ENCODE data around the gene CNTN6. TPM values are rescaled to one million over a fixed set of nuclear protein-coding genes. Genes with fewer than 3 reads are reported as not detected.

CNTN6 gene
- total RNA-seq, 1 donor from 2014 or later: not detected

- no peak for DNase-seq
- no peak overlapping the region for H3K27ac Mint-ChIP-seq
- intact Hi-C loops (cut with micrococcal nuclease): no loop called here
- no peak overlapping the region for H3K4me3 Mint-ChIP-seq
- H3K36me3 Mint-ChIP-seq (ENCODE audit: low read depth): no peaks in the 10 kb centered on the region
- H3K27me3 Mint-ChIP-seq: no peaks in the 10 kb centered on the region
- H3K9me3 Mint-ChIP-seq: no peaks in the 10 kb centered on the region
- no peaks in the 10 kb centered on the region for H3K4me1 Mint-ChIP-seq
Observed at GRCh38 chr3:1197051-1197450, 104.2 kb downstream of the CNTN6 start.

DNA sequence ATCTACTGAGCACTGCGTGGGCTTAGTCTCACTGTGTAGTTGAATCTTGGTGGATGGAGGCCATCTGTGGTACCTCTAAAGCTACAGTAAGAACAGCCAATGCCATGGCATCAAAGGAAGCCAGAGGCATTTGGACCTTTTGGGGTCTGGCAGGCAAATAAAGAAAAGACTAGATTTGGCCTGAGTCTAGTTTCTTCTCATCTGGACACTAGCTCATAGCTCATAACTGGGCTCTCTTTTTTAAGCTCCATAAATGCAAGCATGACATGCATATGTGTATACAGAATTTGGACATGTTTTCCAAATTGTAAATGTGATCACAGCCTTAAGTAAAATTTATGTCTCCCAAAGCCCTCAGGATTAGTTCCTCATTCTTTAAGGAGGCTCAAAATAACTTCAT, 107.5 kb downstream of the CNTN6 start:
- intact Hi-C loops (cut with micrococcal nuclease): no loop called here
- no peaks in the 10 kb centered on the region for H3K4me1 Mint-ChIP-seq
- no peak overlapping the region for H3K27ac Mint-ChIP-seq
- H3K27me3 Mint-ChIP-seq: no peaks in the 10 kb centered on the region
- no peak for DNase-seq
- no peaks in the 10 kb centered on the region for H3K36me3 Mint-ChIP-seq (ENCODE audit: low read depth)
- no peak overlapping the region for H3K4me3 Mint-ChIP-seq
- no peaks in the 10 kb centered on the region for H3K9me3 Mint-ChIP-seq

- Mint-ChIP-seq H3K9me3 (no peaks in the 10 kb centered on the region), H3K27me3 (no peaks in the 10 kb centered on the region), H3K4me1 (no peaks in the 10 kb centered on the region), H3K36me3 (ENCODE audit: low read depth) (no peaks in the 10 kb centered on the region), H3K4me3 (no peak overlapping the region), H3K27ac (no peak overlapping the region)
- no peak for DNase-seq
- intact Hi-C loops (cut with micrococcal nuclease): no loop called here
Observed at GRCh38 chr3:1207904-1208303, 115.1 kb downstream of the CNTN6 start.

GRCh38 chr3:1214933-1215332, 122.1 kb downstream of the CNTN6 start:
- H3K36me3 Mint-ChIP-seq (ENCODE audit: low read depth): no peaks in the 10 kb centered on the region
- intact Hi-C loops (cut with micrococcal nuclease): no loop called here

DNA sequence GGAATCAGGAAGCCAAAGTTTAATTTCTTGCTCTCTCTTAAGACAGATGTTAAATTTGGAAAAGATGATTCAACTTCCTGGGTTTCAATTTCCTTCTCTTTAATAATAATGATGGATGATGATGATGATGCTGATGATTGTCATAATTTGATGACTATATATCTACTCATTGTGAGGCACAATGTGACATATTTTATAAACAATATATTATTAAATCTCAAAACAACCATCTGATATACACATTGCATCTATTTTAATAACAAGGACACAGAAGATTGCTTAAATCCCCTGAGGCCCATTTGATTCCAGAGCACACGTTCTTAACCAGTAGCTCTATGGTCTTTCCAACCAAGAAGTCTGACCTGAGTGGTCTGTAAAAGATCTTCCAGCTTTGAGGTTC, 124.0 kb downstream of the CNTN6 start:
- intact Hi-C loops (cut with micrococcal nuclease): no loop called here
- DNase-seq: no peak
- H3K4me1 Mint-ChIP-seq: no peaks in the 10 kb centered on the region
- H3K27me3 Mint-ChIP-seq: no peaks in the 10 kb centered on the region
- H3K9me3 Mint-ChIP-seq: no peaks in the 10 kb centered on the region
- H3K36me3 Mint-ChIP-seq (ENCODE audit: low read depth): no peaks in the 10 kb centered on the region
- H3K4me3 Mint-ChIP-seq: no peak overlapping the region
- no peak overlapping the region for H3K27ac Mint-ChIP-seq

More at GRCh38 chr3:1214933-1215332, 122.1 kb downstream of the CNTN6 start:
- H3K4me1 Mint-ChIP-seq: no peaks in the 10 kb centered on the region
- no peaks in the 10 kb centered on the region for H3K9me3 Mint-ChIP-seq
- H3K4me3 Mint-ChIP-seq: no peak overlapping the region
- no peak overlapping the region for H3K27ac Mint-ChIP-seq
- H3K27me3 Mint-ChIP-seq: no peaks in the 10 kb centered on the region
- no peak for DNase-seq

DNA sequence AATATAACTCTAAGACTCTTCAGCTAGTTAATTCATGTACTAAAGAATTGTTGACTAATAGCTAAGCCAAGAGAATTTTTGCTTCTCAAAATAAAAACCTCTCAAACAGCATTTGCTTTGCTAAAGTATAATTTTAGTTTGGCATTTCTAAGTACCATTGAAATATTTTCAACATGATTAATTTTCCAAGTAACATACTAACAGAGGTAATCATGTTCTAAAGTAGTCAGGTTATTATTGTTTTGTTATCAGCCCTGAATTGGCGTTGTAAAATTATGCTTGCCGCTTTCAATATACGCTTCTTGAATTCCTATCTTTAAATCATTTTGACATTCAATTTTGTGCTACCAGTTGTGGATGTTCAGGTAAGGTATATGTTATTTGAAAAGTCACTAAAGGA, 134.3 kb downstream of the CNTN6 start:
- H3K4me1 Mint-ChIP-seq: no peaks in the 10 kb centered on the region
- H3K27ac Mint-ChIP-seq: no peak overlapping the region

GRCh38 chr3:1228289-1228688, 135.5 kb downstream of the CNTN6 start:
- H3K9me3 Mint-ChIP-seq: no peaks in the 10 kb centered on the region
- no peaks in the 10 kb centered on the region for H3K27me3 Mint-ChIP-seq
- no peak overlapping the region for H3K27ac Mint-ChIP-seq
- no peaks in the 10 kb centered on the region for H3K36me3 Mint-ChIP-seq (ENCODE audit: low read depth)
- intact Hi-C loops (cut with micrococcal nuclease): no loop called here
- H3K4me3 Mint-ChIP-seq: no peak overlapping the region
- DNase-seq: no peak
- H3K4me1 Mint-ChIP-seq: no peaks in the 10 kb centered on the region

More for the DNA sequence above, 134.3 kb downstream of the CNTN6 start:
- no peak for DNase-seq
- H3K4me3 Mint-ChIP-seq: no peak overlapping the region
- H3K36me3 Mint-ChIP-seq (ENCODE audit: low read depth): no peaks in the 10 kb centered on the region
- H3K9me3 Mint-ChIP-seq: no peaks in the 10 kb centered on the region
- intact Hi-C loops (cut with micrococcal nuclease): no loop called here
- H3K27me3 Mint-ChIP-seq: no peaks in the 10 kb centered on the region

- DNase-seq: no peak
- Mint-ChIP-seq H3K9me3 (no peaks in the 10 kb centered on the region), H3K4me3 (no peak overlapping the region), H3K36me3 (ENCODE audit: low read depth) (no peaks in the 10 kb centered on the region), H3K27me3 (no peaks in the 10 kb centered on the region), H3K27ac (no peak overlapping the region), H3K4me1 (no peaks in the 10 kb centered on the region)
- intact Hi-C loops (cut with micrococcal nuclease): no loop called here
Observed at GRCh38 chr3:1230920-1231319, 138.1 kb downstream of the CNTN6 start.

GRCh38 chr3:1232276-1232675, 139.5 kb downstream of the CNTN6 start:
- intact Hi-C loops (cut with micrococcal nuclease): no loop called here
- Mint-ChIP-seq H3K4me1 (no peaks in the 10 kb centered on the region), H3K27me3 (no peaks in the 10 kb centered on the region), H3K27ac (no peak overlapping the region), H3K4me3 (no peak overlapping the region), H3K9me3 (peaks cover 5% of the 10 kb centered on the region), H3K36me3 (ENCODE audit: low read depth) (no peaks in the 10 kb centered on the region)
- DNase-seq: no peak

- H3K27ac Mint-ChIP-seq: no peak overlapping the region
- H3K4me3 Mint-ChIP-seq: no peak overlapping the region
- H3K27me3 Mint-ChIP-seq: no peaks in the 10 kb centered on the region
- H3K9me3 Mint-ChIP-seq: peaks cover 11% of the 10 kb centered on the region
- no peaks in the 10 kb centered on the region for H3K4me1 Mint-ChIP-seq
- no peak for DNase-seq
- H3K36me3 Mint-ChIP-seq (ENCODE audit: low read depth): no peaks in the 10 kb centered on the region
- intact Hi-C loops (cut with micrococcal nuclease): no loop called here
Observed at GRCh38 chr3:1235526-1236120, 142.8 kb downstream of the CNTN6 start.

DNA sequence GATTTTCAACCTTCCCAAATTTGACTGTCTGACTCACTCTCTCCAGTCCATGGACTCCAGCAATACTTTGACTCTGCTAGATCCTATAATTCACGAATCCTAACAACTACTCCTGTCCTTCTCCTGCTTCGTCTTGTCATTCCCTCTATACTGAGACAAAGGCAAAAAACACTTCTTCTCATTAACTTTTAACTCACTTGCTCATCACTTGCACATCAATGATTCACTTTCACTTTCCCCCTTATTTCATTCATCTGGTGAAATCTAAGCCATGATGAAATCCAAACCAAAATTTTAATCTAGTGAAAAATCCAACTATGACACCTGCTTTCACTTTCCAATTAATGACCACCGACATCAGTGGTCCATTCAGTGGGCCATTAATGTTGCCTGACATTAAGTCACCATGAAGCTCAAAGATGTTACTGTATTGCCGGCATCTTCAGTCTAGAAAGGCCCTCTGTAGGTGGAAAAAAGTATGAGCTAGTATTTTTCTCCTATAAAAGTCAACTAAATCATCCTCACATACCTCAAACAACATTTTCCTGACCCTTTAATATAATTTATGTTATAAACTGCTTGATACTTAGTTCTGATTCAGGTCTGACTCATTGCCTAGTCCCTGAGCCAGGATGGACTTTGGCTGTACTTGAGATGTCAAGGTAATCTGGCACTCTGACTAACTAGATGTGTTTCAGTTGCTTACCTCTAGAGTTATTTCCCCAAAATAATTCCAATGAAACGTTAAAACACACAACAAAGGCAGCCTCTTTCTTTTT, 158.6 kb downstream of the CNTN6 start:
- intact Hi-C loops (cut with micrococcal nuclease): no loop called here
- Mint-ChIP-seq H3K36me3 (ENCODE audit: low read depth) (no peaks in the 10 kb centered on the region), H3K27ac (no peak overlapping the region), H3K4me3 (no peak overlapping the region), H3K9me3 (peaks cover 9% of the 10 kb centered on the region), H3K27me3 (no peaks in the 10 kb centered on the region), H3K4me1 (no peaks in the 10 kb centered on the region)
- no peak for DNase-seq

GRCh38 chr3:1252061-1252430, 159.2 kb downstream of the CNTN6 start:
- Mint-ChIP-seq H3K36me3 (ENCODE audit: low read depth) (no peaks in the 10 kb centered on the region), H3K4me3 (no peak overlapping the region), H3K4me1 (no peaks in the 10 kb centered on the region), H3K27ac (no peak overlapping the region), H3K27me3 (no peaks in the 10 kb centered on the region), H3K9me3 (peaks cover 9% of the 10 kb centered on the region)
- intact Hi-C loops (cut with micrococcal nuclease): no loop called here
- no peak for DNase-seq

GRCh38 chr3:1262246-1262645, 169.4 kb downstream of the CNTN6 start:
- DNase-seq: no peak
- H3K4me3 Mint-ChIP-seq: no peak overlapping the region
- no peaks in the 10 kb centered on the region for H3K4me1 Mint-ChIP-seq
- H3K9me3 Mint-ChIP-seq: no peaks in the 10 kb centered on the region
- H3K27me3 Mint-ChIP-seq: no peaks in the 10 kb centered on the region
- intact Hi-C loops (cut with micrococcal nuclease): no loop called here
- H3K36me3 Mint-ChIP-seq (ENCODE audit: low read depth): no peaks in the 10 kb centered on the region
- no peak overlapping the region for H3K27ac Mint-ChIP-seq

- H3K4me1 Mint-ChIP-seq: no peaks in the 10 kb centered on the region
- H3K9me3 Mint-ChIP-seq: no peaks in the 10 kb centered on the region
- no peaks in the 10 kb centered on the region for H3K27me3 Mint-ChIP-seq
- intact Hi-C loops (cut with micrococcal nuclease): no loop called here
- no peaks in the 10 kb centered on the region for H3K36me3 Mint-ChIP-seq (ENCODE audit: low read depth)
- no peak for DNase-seq
- H3K4me3 Mint-ChIP-seq: no peak overlapping the region
- H3K27ac Mint-ChIP-seq: no peak overlapping the region
Observed at GRCh38 chr3:1263121-1263520, 170.3 kb downstream of the CNTN6 start.

DNA sequence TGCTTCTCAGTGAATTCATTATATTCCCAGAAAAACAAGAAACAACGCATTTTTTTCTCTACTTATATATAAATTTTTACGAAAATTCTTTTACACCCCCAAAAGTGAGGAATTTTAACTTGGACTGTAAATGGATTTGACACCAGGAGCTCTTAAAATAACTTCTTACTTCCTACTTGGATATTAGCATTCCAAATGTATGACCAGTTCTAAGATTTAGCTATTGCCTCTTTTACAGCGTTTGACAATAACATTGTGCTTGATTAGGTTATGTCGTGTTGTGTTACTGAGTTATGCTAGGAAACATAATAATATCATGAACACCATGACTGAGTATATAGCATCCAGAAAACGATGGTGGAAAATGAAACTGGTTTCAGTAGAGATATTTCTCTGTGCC, 177.0 kb downstream of the CNTN6 start:
- DNase-seq: no peak
- no peaks in the 10 kb centered on the region for H3K9me3 Mint-ChIP-seq
- intact Hi-C loops (cut with micrococcal nuclease): no loop called here
- no peak overlapping the region for H3K4me3 Mint-ChIP-seq
- no peaks in the 10 kb centered on the region for H3K36me3 Mint-ChIP-seq (ENCODE audit: low read depth)
- no peak overlapping the region for H3K27ac Mint-ChIP-seq
- no peaks in the 10 kb centered on the region for H3K4me1 Mint-ChIP-seq
- no peaks in the 10 kb centered on the region for H3K27me3 Mint-ChIP-seq

Data from activated CD4-positive, alpha-beta T cell treated with anti-CD3 and anti-CD28 coated beads, Interleukin-2, amount 10 ng/mL, durations not matched to agents 24 days and 14 days (primary cell).